ENCODE results near the gene C11orf42. TPM values are rescaled to one million over a fixed set of nuclear protein-coding genes. Genes with fewer than 3 reads are reported as not detected.

Gene C11orf42
- total and polyA plus RNA-seq, 9 donors, result not detected

DNA sequence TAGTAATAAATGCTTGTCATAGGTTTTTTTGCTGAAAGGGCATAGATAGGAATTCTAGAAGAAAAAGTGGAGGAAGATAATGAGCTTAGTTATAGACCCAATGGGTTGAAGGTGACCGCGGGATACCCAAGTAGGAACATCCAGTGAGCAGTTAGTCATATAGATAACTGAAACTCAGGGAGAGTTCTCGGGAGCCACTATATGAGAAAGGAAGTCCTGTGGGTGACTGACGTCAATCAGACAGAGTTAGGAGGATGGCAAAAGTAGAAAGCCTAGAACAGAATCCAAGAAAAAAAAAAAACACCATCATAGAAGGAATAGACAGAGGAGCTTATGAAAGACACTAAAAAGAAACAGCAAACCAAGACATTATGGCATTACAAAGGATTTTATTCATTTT lies 31.9 kb downstream of the C11orf42 start:
- Histone ChIP-seq H3K9me3 (no peaks in the 10 kb centered on the region), H3K4me3 (no peak overlapping the region), H3K4me1 (ENCODE audit: insufficient read depth) (peaks cover 4% of the 10 kb centered on the region), H3K27me3 (no peaks in the 10 kb centered on the region), H3K27ac (no peak overlapping the region), H3K36me3 (no peaks in the 10 kb centered on the region)
- intact Hi-C loops (cut with DNase I), result loop anchor here in 2 of 4 donors (5.0 to 10.0 kb wide), 3 partner anchors 88 to 370 kb away; partner anchors contain the start of genes CAVIN3 (in 1 of the 2) and TRIM3 (in 1 of the 2)
- TF ChIP-seq, protein P1, sequence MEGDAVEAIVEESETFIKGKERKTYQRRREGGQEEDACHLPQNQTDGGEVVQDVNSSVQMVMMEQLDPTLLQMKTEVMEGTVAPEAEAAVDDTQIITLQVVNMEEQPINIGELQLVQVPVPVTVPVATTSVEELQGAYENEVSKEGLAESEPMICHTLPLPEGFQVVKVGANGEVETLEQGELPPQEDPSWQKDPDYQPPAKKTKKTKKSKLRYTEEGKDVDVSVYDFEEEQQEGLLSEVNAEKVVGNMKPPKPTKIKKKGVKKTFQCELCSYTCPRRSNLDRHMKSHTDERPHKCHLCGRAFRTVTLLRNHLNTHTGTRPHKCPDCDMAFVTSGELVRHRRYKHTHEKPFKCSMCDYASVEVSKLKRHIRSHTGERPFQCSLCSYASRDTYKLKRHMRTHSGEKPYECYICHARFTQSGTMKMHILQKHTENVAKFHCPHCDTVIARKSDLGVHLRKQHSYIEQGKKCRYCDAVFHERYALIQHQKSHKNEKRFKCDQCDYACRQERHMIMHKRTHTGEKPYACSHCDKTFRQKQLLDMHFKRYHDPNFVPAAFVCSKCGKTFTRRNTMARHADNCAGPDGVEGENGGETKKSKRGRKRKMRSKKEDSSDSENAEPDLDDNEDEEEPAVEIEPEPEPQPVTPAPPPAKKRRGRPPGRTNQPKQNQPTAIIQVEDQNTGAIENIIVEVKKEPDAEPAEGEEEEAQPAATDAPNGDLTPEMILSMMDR (IDR thresholded peaks at IDR 0.05), result no peak
- TF ChIP-seq POLR2A (IDR thresholded peaks at IDR 0.05) (no peak), EP300 (IDR thresholded peaks at IDR 0.05) (no peak)
- no peak for DNase-seq
- 81 to 89% (median 87%) methylated on average over 4 of the region's 4 CpGs for WGBS, 3 donors

DNA sequence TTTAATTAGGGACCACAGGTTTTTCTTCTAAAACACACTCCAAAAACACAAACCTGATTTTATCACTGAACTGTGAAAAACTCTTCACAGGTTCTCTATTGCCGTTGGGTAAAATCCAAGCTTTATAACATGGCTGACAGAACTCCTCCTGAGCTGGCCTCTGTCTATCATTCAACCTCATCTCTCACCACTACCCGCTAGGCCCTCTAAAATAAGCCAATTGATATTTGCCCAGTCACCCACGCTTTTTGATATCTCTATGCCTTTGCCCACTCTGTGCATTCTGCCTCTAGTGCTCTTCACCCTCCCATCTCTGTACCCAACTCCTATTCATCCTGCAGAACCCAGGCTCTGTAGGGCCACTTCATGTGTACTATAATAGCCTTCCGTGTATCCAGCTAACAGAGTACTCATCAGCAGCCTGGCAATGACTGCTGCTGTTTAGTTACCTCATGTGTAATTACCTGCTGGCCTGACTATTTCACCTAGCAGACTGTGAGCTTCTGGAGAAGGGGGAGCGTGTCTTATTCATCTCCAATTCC lies 32.5 kb downstream of the C11orf42 start:
- DNase-seq, result no peak
- no peaks in the 10 kb centered on the region for H3K9me3 ChIP-seq
- no peaks in the 10 kb centered on the region for H3K36me3 ChIP-seq
- TF ChIP-seq POLR2A (IDR thresholded peaks at IDR 0.05) (no peak), EP300 (IDR thresholded peaks at IDR 0.05) (no peak)
- TF ChIP-seq, protein P1 (IDR thresholded peaks at IDR 0.05), result no peak
- H3K4me1 ChIP-seq (ENCODE audit: insufficient read depth), result peaks cover 4% of the 10 kb centered on the region
- WGBS, 3 donors, result 82 to 89% (median 89%) methylated on average over 5 of the region's 5 CpGs
- H3K27me3 ChIP-seq, result no peaks in the 10 kb centered on the region
- intact Hi-C loops (cut with DNase I), result loop anchor here in 2 of 4 donors (5.0 to 10.0 kb wide), 3 partner anchors 87 to 369 kb away; partner anchors contain the start of genes CAVIN3 (in 1 of the 2) and TRIM3 (in 1 of the 2)
- no peak overlapping the region for H3K4me3 ChIP-seq
- no peak overlapping the region for H3K27ac ChIP-seq

DNA sequence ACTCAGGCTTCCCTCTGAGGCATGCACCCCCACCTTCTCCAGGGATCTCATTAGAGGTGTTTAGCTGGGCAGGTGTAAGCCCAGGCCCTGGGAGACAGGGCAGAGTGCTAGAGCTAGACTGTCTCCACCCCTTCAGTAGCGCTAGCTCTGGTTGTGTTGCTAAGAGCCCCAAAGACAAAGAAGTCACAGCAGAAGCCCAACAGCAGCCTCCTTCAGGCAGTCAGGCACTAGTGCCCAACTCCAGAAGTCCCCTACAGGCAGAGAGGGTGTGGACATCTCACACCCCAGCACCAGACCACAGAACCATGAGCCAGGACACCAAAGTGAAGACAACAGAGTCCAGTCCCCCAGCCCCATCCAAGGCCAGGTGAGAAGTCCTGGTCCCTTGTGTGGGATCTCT lies 33.5 kb downstream of the C11orf42 start, which contains the start of gene CNGA4:
Gene CNGA4 (plus strand): TSS at position 188 of the 400 bp plus-strand sequence. CDS start 118 bp downstream, at position 306.
- Histone ChIP-seq H3K27me3 (no peaks in the 10 kb centered on the region), H3K36me3 (no peaks in the 10 kb centered on the region), H3K27ac (no peak within 1 kb of the TSS), H3K4me1 (ENCODE audit: insufficient read depth) (no peaks in the 10 kb centered on the region), H3K4me3 (no peak within 1 kb of the TSS), H3K9me3 (no peaks in the 10 kb centered on the region)
- intact Hi-C loops (cut with DNase I), result loop anchor here in 2 of 4 donors (5.0 to 10.0 kb wide), 3 partner anchors 86 to 368 kb away; partner anchors contain the start of genes CAVIN3 (in 1 of the 2) and TRIM3 (in 1 of the 2)
- TF ChIP-seq EP300 (IDR thresholded peaks at IDR 0.05) (no peak), POLR2A (IDR thresholded peaks at IDR 0.05) (no peak)
- TF ChIP-seq, protein P1 (IDR thresholded peaks at IDR 0.05), result no peak
- WGBS, 3 donors, result 89 to 100% (median 91%) methylated on average over 1 of the region's 1 CpG
- no peak for DNase-seq

DNA sequence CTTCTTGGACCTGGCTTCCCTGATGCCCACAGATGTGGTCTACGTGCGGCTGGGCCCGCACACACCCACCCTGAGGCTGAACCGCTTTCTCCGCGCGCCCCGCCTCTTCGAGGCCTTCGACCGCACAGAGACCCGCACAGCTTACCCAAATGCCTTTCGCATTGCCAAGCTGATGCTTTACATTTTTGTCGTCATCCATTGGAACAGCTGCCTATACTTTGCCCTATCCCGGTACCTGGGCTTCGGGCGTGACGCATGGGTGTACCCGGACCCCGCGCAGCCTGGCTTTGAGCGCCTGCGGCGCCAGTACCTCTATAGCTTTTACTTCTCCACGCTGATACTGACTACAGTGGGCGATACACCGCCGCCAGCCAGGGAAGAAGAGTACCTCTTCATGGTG lies 34.8 kb downstream of the C11orf42 start:
- TF ChIP-seq EP300 (IDR thresholded peaks at IDR 0.05) (no peak), POLR2A (IDR thresholded peaks at IDR 0.05) (no peak)
- TF ChIP-seq, protein P1 (IDR thresholded peaks at IDR 0.05), result no peak
- intact Hi-C loops (cut with DNase I), result loop anchor here in 1 of 4 donors (5.0 kb wide), 1 partner anchor 48 kb away; no protein-coding TSS in a partner anchor
- no peaks in the 10 kb centered on the region for H3K36me3 ChIP-seq
- H3K9me3 ChIP-seq, result no peaks in the 10 kb centered on the region
- H3K4me3 ChIP-seq, result no peak overlapping the region
- H3K27ac ChIP-seq, result no peak overlapping the region
- H3K4me1 ChIP-seq (ENCODE audit: insufficient read depth), result no peaks in the 10 kb centered on the region
- 96 to 98% (median 96%) methylated on average over 28 of the region's 28 CpGs for WGBS, 3 donors
- H3K27me3 ChIP-seq, result no peaks in the 10 kb centered on the region
- no peak for DNase-seq

Measured in ovary (tissue), 9 donors.